PC-3 (cell line): ENCODE data around the gene GPR42.

ENCODE experiments used
- EZH2 ChIP-seq: fragments of 300-600 bp; sonication (generic); IDR thresholded peaks from one replicate; pipeline ENCODE4 v1.6.1; 2017; ENCODE audit warnings: antibody characterized with exemption, mild to moderate bottlenecking, low read length; ENCODE audit not compliant: unreplicated experiment
- TF ChIP-seq, protein P1 (sequence below): fragments of 300-600 bp; sonication (generic); conservative IDR thresholded peaks from 2 replicates; pipeline ENCODE4 v1.5.1; 2017; ENCODE audit warnings: antibody characterized with exemption, low read depth, mild to moderate bottlenecking, low read length

DNA sequence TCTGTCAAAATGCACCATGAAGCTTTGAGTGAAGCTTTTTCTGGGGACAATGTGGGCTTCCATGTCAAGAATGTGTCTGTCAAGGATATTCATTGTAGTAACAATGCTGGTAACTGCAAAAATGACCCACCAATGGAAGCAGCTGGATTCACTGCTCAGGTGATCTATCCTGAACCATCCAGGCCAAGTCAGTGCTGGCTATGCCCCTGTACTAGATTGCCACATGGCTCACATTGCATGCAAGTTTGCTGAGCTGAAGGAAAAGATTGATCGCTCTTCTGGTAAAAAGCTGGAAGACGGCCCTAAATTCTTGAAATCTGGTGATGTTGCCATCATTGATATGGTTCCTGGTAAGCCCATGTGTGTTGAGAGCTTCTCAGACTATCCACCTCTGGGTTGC is 12.7 kb downstream of the GPR42 start:
- TF ChIP-seq, protein P1, sequence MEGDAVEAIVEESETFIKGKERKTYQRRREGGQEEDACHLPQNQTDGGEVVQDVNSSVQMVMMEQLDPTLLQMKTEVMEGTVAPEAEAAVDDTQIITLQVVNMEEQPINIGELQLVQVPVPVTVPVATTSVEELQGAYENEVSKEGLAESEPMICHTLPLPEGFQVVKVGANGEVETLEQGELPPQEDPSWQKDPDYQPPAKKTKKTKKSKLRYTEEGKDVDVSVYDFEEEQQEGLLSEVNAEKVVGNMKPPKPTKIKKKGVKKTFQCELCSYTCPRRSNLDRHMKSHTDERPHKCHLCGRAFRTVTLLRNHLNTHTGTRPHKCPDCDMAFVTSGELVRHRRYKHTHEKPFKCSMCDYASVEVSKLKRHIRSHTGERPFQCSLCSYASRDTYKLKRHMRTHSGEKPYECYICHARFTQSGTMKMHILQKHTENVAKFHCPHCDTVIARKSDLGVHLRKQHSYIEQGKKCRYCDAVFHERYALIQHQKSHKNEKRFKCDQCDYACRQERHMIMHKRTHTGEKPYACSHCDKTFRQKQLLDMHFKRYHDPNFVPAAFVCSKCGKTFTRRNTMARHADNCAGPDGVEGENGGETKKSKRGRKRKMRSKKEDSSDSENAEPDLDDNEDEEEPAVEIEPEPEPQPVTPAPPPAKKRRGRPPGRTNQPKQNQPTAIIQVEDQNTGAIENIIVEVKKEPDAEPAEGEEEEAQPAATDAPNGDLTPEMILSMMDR = no peak
- TF ChIP-seq EZH2 = no peak
